ENCODE measurements around the gene ACADSB.

Gene ACADSB

DNA sequence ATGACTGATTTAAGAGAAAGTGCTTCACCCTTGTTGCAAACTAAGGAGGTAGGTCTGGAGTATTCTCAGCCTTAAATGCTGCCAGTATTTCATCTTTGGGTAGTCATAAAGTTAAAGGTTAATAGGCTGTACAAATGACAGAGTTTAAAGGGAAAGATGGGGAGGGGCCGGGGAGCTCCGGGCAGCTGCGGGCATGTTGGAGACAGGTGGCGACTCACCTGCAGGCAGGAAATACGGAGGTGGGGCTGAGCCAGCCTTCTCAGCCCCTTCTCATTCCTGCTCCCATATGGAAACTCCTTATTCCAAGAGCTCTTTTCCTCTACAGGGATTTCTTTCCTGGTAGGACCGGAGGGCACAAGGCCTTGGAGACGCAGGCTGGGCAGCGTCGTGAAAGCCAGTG, 95.1 kb downstream of the ACADSB start:
- DNase-seq: no peak
